Retinal pigment epithelial cell (primary cell): ENCODE measurements around the gene RCL1.
"Not testable (repeated sequence)": the region's sequence is repeated elsewhere in the genome, so short reads cannot be mapped to it uniquely, and the experiment has no call there.

ENCODE experiments used
- DNase-seq: peaks from one replicate; pipeline ENCODE4 v3.0.0-alpha.2; 2010; ENCODE audit warnings: low read depth
- H3K4me3 ChIP-seq: 2 replicates; pipeline ENCODE4 v1.5.1; 2011; ENCODE audit warnings: mild to moderate bottlenecking, low read length, control low read depth, moderate library complexity
- CTCF ChIP-seq: conservative IDR thresholded peaks from 2 replicates; pipeline ENCODE4 v1.5.1; 2011; ENCODE audit warnings: low read depth, low read length, control low read depth, inconsistent platforms

RCL1 gene

GRCh38 chr9:4768681-4769080, 24.1 kb upstream of the RCL1 start:
- no peak for DNase-seq
- no peak overlapping the region for H3K4me3 ChIP-seq
- TF ChIP-seq CTCF = no peak

- no peak for TF ChIP-seq CTCF
- H3K4me3 ChIP-seq = no peak overlapping the region
- no peak for DNase-seq
Observed at GRCh38 chr9:4769321-4770080, 23.2 kb upstream of the RCL1 start.

- no peak overlapping the region for H3K4me3 ChIP-seq
- TF ChIP-seq CTCF = no peak
- no peak for DNase-seq
Observed at GRCh38 chr9:4771788-4772187, 21.0 kb upstream of the RCL1 start.

- no peak for DNase-seq
- H3K4me3 ChIP-seq = no peak overlapping the region
- no peak for TF ChIP-seq CTCF
Observed at GRCh38 chr9:4774209-4774608, 18.5 kb upstream of the RCL1 start.

GRCh38 chr9:4774958-4775357, 17.8 kb upstream of the RCL1 start:
- H3K4me3 ChIP-seq, DNase-seq: not testable (repeated sequence)

- H3K4me3 ChIP-seq = no peak overlapping the region
- TF ChIP-seq CTCF = no peak
Observed at GRCh38 chr9:4780651-4781050, 12.1 kb upstream of the RCL1 start.

GRCh38 chr9:4781408-4781807, 11.3 kb upstream of the RCL1 start:
- no peak for DNase-seq
- no peak overlapping the region for H3K4me3 ChIP-seq
- TF ChIP-seq CTCF = no peak

More at GRCh38 chr9:4780651-4781050, 12.1 kb upstream of the RCL1 start:
- DNase-seq = no peak

- DNase-seq, H3K4me3 ChIP-seq: not testable (repeated sequence)
Observed at GRCh38 chr9:4783191-4783590, 9.6 kb upstream of the RCL1 start.
